K562 (cell line): ENCODE results near the gene AGAP1. TPM values are rescaled to one million over a fixed set of nuclear protein-coding genes. Genes with fewer than 3 reads are reported as not detected.

Source experiments
- ATAC-seq: fragments of 200-7000 bp; cut with Tn5 transposase; 3 replicates; pipeline ENCODE4 v1.9.1; 2020; ENCODE audit warnings: moderate library complexity
- BruUV-seq: library from RNA; stranded (reverse); fragments of 400-500 nt; replicated peaks from 2 replicates; lab custom pipeline; 2021; lab: Mats Ljungman, UMichigan
- CTCF ChIA-PET: fragments of 300-600 bp; formaldehyde crosslinking; extraction: SDS; loops from one replicate; lab custom pipeline; 2021; ENCODE audit warnings: low intra/inter-chr PET ratio; lab: Yijun Ruan, JAX
- POLR2A ChIA-PET: fragments of 300-600, 350-650 bp; sonication (Branson Sonifier 250); formaldehyde crosslinking; extraction: SDS; loops from one replicate; lab custom pipeline; 2021; ENCODE audit warnings: antibody characterized with exemption, inconsistent platforms; lab: Yijun Ruan, JAX
- DNase-seq, 4 experiments: peaks; one replicate each; pipeline versions ENCODE4 v3.0.0 to v3.0.0-alpha.2; 2011 to 2018; ENCODE audit warnings: low spot score in 3 of 4, mixed read lengths in 3 of 4; ENCODE audit errors: extremely low read depth in 1 of 4
- FAIRE-seq: peaks from 2 replicates; lab custom pipeline; 2011; peaks lifted over from hg19 to GRCh38; lab: Jason Lieb, UNC
- H2AFZ ChIP-seq: 2 replicates; pipeline ENCODE4 v1.6.0; 2011; ENCODE audit warnings: low read depth, low read length, control low read depth, inconsistent platforms
- H3K27ac ChIP-seq: fragments of 200-600 bp; 3 replicates; pipeline ENCODE4 v1.8.0; 2011; ENCODE audit warnings: low read depth, mild to moderate bottlenecking, control low read depth, inconsistent platforms, low read length, moderate library complexity, mixed read lengths; ENCODE audit errors: extremely low read depth
- H3K27me3 ChIP-seq, 2 experiments: fragments of 300-600 bp in 1 of 2; 2 replicates in 1 of 2; 3 replicates in 1 of 2; pipeline versions ENCODE4 v1.6.0 to v1.8.0; 2011; ENCODE audit warnings: inconsistent platforms in 2 of 2, low read length in 2 of 2, mild to moderate bottlenecking in 1 of 2, mixed read lengths in 1 of 2, moderate library complexity in 1 of 2; ENCODE audit not compliant: control insufficient read depth in 2 of 2, insufficient read depth in 2 of 2
- H3K36me3 ChIP-seq: fragments of 300-600 bp; 3 replicates; pipeline ENCODE4 v1.8.0; 2011; ENCODE audit warnings: mild to moderate bottlenecking, low read length, inconsistent platforms; ENCODE audit not compliant: control insufficient read depth, insufficient read depth
- H3K4me1 ChIP-seq, 2 experiments: fragments of 200-600 bp in 1 of 2; replicated peaks in 1 of 2; 2 replicates in 1 of 2; 3 replicates in 1 of 2; pipeline versions ENCODE4 v1.5.1 to v1.8.0; 2011; ENCODE audit warnings: inconsistent platforms in 2 of 2, low read length in 2 of 2, mild to moderate bottlenecking in 1 of 2, mixed read lengths in 1 of 2, moderate library complexity in 1 of 2; ENCODE audit not compliant: control insufficient read depth in 2 of 2, insufficient read depth in 2 of 2
- H3K4me2 ChIP-seq: 2 replicates; pipeline ENCODE4 v1.6.1; 2011; ENCODE audit warnings: low read length, control low read depth, inconsistent platforms, mixed read lengths; ENCODE audit not compliant: insufficient read depth
- H3K4me3 ChIP-seq: fragments of 200-600 bp; sonication (generic), shearing (Covaris generic); 2 replicates; pipeline ENCODE4 v1.5.1; 2016; ENCODE audit warnings: control low read depth, inconsistent platforms
- H3K79me2 ChIP-seq: fragments of 200-600 bp; 3 replicates; pipeline ENCODE4 v1.8.0; 2011; ENCODE audit warnings: low read length, inconsistent platforms; ENCODE audit not compliant: control insufficient read depth, insufficient read depth
- H3K9ac ChIP-seq, 2 experiments: 2 replicates each; pipeline versions ENCODE4 v1.6.0 to v1.6.1; 2011; ENCODE audit warnings: low read depth in 2 of 2, low read length in 2 of 2, control low read depth in 1 of 2, inconsistent platforms in 1 of 2, mild to moderate bottlenecking in 1 of 2, mixed read lengths in 1 of 2; ENCODE audit not compliant: insufficient read depth in 1 of 2
- H3K9me1 ChIP-seq: one replicate; pipeline ENCODE4 v1.6.0; 2011; ENCODE audit warnings: inconsistent platforms, mild to moderate bottlenecking, low read length, moderate library complexity; ENCODE audit not compliant: control insufficient read depth, insufficient read depth
- H3K9me3 ChIP-seq: replicated peaks from 2 replicates; pipeline ENCODE4 v1.5.1; 2011; ENCODE audit warnings: low read depth, low read length, inconsistent platforms; ENCODE audit not compliant: control insufficient read depth, insufficient read depth
- H4K20me1 ChIP-seq: replicated peaks from 2 replicates; pipeline ENCODE4 v1.6.1; 2011; ENCODE audit warnings: low read length, inconsistent platforms, mixed read lengths; ENCODE audit not compliant: control insufficient read depth, insufficient read depth
- BRF2 ChIP-seq: IDR thresholded peaks from 3 replicates; pipeline ENCODE4 v1.6.1; 2011; ENCODE audit warnings: borderline replicate concordance, mild to moderate bottlenecking; ENCODE audit not compliant: insufficient read length, insufficient read depth
- CSDE1 ChIP-seq, 2 experiments: fragments of 450-650 bp; IDR thresholded peaks; 2 replicates each; pipeline ENCODE4 v1.6.1; 2016; ENCODE audit warnings: mild to moderate bottlenecking in 1 of 2
- FOSL1 ChIP-seq: fragments of 200-800 bp; sonication (Bioruptor generic); conservative IDR thresholded peaks from 2 replicates; pipeline ENCODE4 v1.6.1; 2016; ENCODE audit warnings: missing genetic modification characterization, missing compliant biosample characterization
- FOXK1 ChIP-seq: sonication (generic); formaldehyde crosslinking; IDR thresholded peaks from 2 replicates; pipeline ENCODE4 v1.8.0; 2022; ENCODE audit warnings: missing genetic modification reagents, mild to moderate bottlenecking, borderline replicate concordance
- HMG20B ChIP-seq: fragments of 250-450 bp; sonication (Bioruptor Pico); IDR thresholded peaks from 2 replicates; pipeline ENCODE4 v1.5.0; 2021; ENCODE audit warnings: mild to moderate bottlenecking
- NR2C2 ChIP-seq, 2 experiments: fragments of 200-800 bp in 1 of 2; sonication (Bioruptor generic) in 1 of 2; sonication (generic) in 1 of 2; formaldehyde crosslinking in 1 of 2; IDR thresholded peaks; 2 replicates each; pipeline versions ENCODE4 v1.6.1 to v1.8.0; 2016 to 2022; ENCODE audit warnings: mild to moderate bottlenecking in 1 of 2, missing compliant biosample characterization in 1 of 2, missing genetic modification characterization in 1 of 2, missing genetic modification reagents in 1 of 2
- NR2F6 ChIP-seq: fragments of 450-650 bp; formaldehyde crosslinking; IDR thresholded peaks from 2 replicates; pipeline ENCODE4 v1.4.0; 2020; ENCODE audit warnings: mild to moderate bottlenecking
- PHF21A ChIP-seq: fragments of 450-650 bp; IDR thresholded peaks from 2 replicates; pipeline ENCODE4 v1.6.1; 2017; ENCODE audit warnings: low read depth, borderline replicate concordance
- STAT5A ChIP-seq: IDR thresholded peaks from 2 replicates; pipeline ENCODE4 v1.6.1; 2012; ENCODE audit warnings: low read length, inconsistent platforms, borderline replicate concordance
- TAL1 ChIP-seq: fragments of 450-650 bp; IDR thresholded peaks from 2 replicates; pipeline ENCODE4 v1.6.1; 2016; ENCODE audit warnings: mild to moderate bottlenecking
- WHSC1 ChIP-seq: IDR thresholded peaks from one replicate; pipeline ENCODE4 v1.6.1; 2012; ENCODE audit warnings: low read length, control low read depth, inconsistent platforms
- ZNF354B ChIP-seq: fragments of 250-450 bp; sonication (Bioruptor Pico); IDR thresholded peaks from 2 replicates; pipeline ENCODE4 v1.4.0; 2020
- ZZZ3 ChIP-seq: fragments of 450-650 bp; IDR thresholded peaks from 2 replicates; pipeline ENCODE4 v1.6.1; 2016; ENCODE audit warnings: antibody characterized with exemption, mild to moderate bottlenecking, moderate library complexity
- WGBS: fragments of 100-300 bp; shearing (Covaris generic); methylation state at CpG from one replicate; pipeline ENCODE4 v1.1.6; 2016; ENCODE audit warnings: low coverage, mixed read lengths; ENCODE audit not compliant: insufficient coverage; ENCODE audit errors: missing lambda C conversion rate; 5-methylcytosine and 5-hydroxymethylcytosine counted together
- in situ Hi-C: fragments of 300-500 bp; cut with MboI; formaldehyde crosslinking; loops from 4 replicates; pipeline ENCODE4 v1.15.0; 2018; ENCODE audit warnings: inconsistent platforms, mixed read lengths
- intact Hi-C: fragments of 100-400 bp; cut with micrococcal nuclease; formaldehyde crosslinking; loops from 2 replicates; pipeline ENCODE4 v1.14.2; 2022
- polyA plus RNA-seq, 8 experiments: library from polyadenylated mRNA; depleted of rRNA in 4 of 8; stranded (reverse) in 5 of 8; unstranded in 3 of 8; fragments of >200 nt; fragmentation: Nextera tagmentation in 2 of 8; fragmentation: Illumina TruSeq in 1 of 8; extraction: Ambion mirVana in 2 of 8; extraction: Trizol in 1 of 8; gene quantifications; 2 replicates each; pipeline versions ENCODE4 v1.2.1 to v1.2.3, GENCODE V29; 2011 to 2014; ENCODE audit warnings: inconsistent platforms in 1 of 8, missing spikeins in 1 of 8
- total RNA-seq, 7 experiments: library from RNA; depleted of rRNA in 6 of 7; stranded (reverse); fragments of >200 nt in 6 of 7; fragmentation: Illumina TruSeq in 2 of 7; extraction: Trizol in 2 of 7; gene quantifications; 2 replicates each; pipeline versions ENCODE4 v1.2.1 to v1.2.3, GENCODE V29; 2011 to 2021; ENCODE audit warnings: low replicate concordance in 1 of 7
- TF ChIP-seq, protein P1 (sequence below): fragments of 250-450 bp; sonication (Bioruptor Pico); IDR thresholded peaks from 2 replicates; pipeline ENCODE4 v1.4.0; 2020
- TF ChIP-seq, protein P2 (sequence below): fragments of 200-800 bp; sonication (Bioruptor generic); IDR thresholded peaks from 2 replicates; pipeline ENCODE4 v1.6.1; 2017; ENCODE audit warnings: missing genetic modification characterization, missing compliant biosample characterization

The AGAP1 gene
- total and polyA plus RNA-seq, 9 of the 15 experiments (the other 6 are each of a cell fraction or from before 2014, with no cell fraction given), result 1.3 to 24.0 (median 10.6) TPM

GRCh38 chr2:236109061-236109460, 615.2 kb downstream of the AGAP1 start:
- H3K4me2 ChIP-seq, result no peak overlapping the region
- no peaks in the 10 kb centered on the region for H3K79me2 ChIP-seq
- no peak for ATAC-seq
- POLR2A ChIA-PET, result no interaction called here
- no peaks in the 10 kb centered on the region for H3K9me1 ChIP-seq
- FAIRE-seq, result no peak
- no TSS peak for BruUV-seq
- H3K9ac ChIP-seq, result no peak overlapping the region
- no peak overlapping the region for H3K27ac ChIP-seq
- TF ChIP-seq FOXK1 (no peak), ZZZ3 (no peak), PHF21A (no peak), ZNF354B (CRISPR knock-in tag) (no peak), FOSL1 (tag) (no peak), HMG20B (CRISPR knock-in tag) (no peak), NR2F6 (CRISPR knock-in tag) (no peak), CSDE1 (IDR thresholded peaks at IDR 0.05) (no peak), TAL1 (no peak), BRF2 (no peak), NR2C2 (CRISPR knock-in tag; IDR thresholded peaks at IDR 0.05) (no peak), NR2C2 (tag; IDR thresholded peaks at IDR 0.05) (no peak), WHSC1 (no peak), STAT5A (no peak)
- TF ChIP-seq, protein P1, sequence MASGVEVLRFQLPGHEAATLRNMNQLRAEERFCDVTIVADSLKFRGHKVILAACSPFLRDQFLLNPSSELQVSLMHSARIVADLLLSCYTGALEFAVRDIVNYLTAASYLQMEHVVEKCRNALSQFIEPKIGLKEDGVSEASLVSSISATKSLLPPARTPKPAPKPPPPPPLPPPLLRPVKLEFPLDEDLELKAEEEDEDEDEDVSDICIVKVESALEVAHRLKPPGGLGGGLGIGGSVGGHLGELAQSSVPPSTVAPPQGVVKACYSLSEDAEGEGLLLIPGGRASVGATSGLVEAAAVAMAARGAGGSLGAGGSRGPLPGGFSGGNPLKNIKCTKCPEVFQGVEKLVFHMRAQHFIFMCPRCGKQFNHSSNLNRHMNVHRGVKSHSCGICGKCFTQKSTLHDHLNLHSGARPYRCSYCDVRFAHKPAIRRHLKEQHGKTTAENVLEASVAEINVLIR (CRISPR knock-in tag), result no peak
- TF ChIP-seq, protein P2, sequence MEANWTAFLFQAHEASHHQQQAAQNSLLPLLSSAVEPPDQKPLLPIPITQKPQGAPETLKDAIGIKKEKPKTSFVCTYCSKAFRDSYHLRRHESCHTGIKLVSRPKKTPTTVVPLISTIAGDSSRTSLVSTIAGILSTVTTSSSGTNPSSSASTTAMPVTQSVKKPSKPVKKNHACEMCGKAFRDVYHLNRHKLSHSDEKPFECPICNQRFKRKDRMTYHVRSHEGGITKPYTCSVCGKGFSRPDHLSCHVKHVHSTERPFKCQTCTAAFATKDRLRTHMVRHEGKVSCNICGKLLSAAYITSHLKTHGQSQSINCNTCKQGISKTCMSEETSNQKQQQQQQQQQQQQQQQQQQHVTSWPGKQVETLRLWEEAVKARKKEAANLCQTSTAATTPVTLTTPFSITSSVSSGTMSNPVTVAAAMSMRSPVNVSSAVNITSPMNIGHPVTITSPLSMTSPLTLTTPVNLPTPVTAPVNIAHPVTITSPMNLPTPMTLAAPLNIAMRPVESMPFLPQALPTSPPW (CRISPR knock-in tag), result no peak
- H3K4me3 ChIP-seq, result no peak overlapping the region
- no peak for DNase-seq
- no peaks in the 10 kb centered on the region for H3K9me3 ChIP-seq
- no peaks in the 10 kb centered on the region; a peak in 1 of 5 replicates for H3K4me1 ChIP-seq
- no peak overlapping the region for H2AFZ ChIP-seq
- 94% methylated on average over 3 of the region's 5 CpGs for WGBS
- no peaks in the 10 kb centered on the region for H4K20me1 ChIP-seq
- H3K27me3 ChIP-seq, result no peaks in the 10 kb centered on the region
- CTCF ChIA-PET, result no interaction called here
- in situ Hi-C loops (no loop called here), intact Hi-C loops (no loop called here)
- no peaks in the 10 kb centered on the region for H3K36me3 ChIP-seq
